Heart right ventricle (tissue), 16 donors: ENCODE measurements around the gene VPS13D. TPM values are rescaled to one million over a fixed set of nuclear protein-coding genes. Genes with fewer than 3 reads are reported as not detected.
"Not testable (repeated sequence)": the region's sequence is repeated elsewhere in the genome, so short reads cannot be mapped to it uniquely, and the experiment has no call there.

Experiments used
- ATAC-seq, 8 donors: fragments of 200-7000 bp; cut with Tn5 transposase; one replicate each; pipeline ENCODE4 v1.9.1; 2020; ENCODE audit warnings: mild to moderate bottlenecking in 8 of 8, moderate library complexity in 8 of 8, moderate number of reproducible peaks in 1 of 8
- DNase-seq, 2 donors: peaks; one replicate each; pipeline ENCODE4 v3.0.0-alpha.2; 2020
- H3K27ac ChIP-seq, 10 donors: fragments of 200-600 bp; sonication (generic) in 2 of 10; one replicate each; pipeline versions ENCODE4 v1.5.0 to v1.8.0; 2020 to 2022; ENCODE audit warnings: mild to moderate bottlenecking in 3 of 10
- H3K27me3 ChIP-seq, 7 donors: fragments of 200-600 bp; one replicate each; pipeline ENCODE4 v1.8.0; 2021 to 2022; ENCODE audit warnings: mild to moderate bottlenecking in 2 of 7
- H3K36me3 ChIP-seq, 9 donors: fragments of 200-600 bp; sonication (generic) in 1 of 9; one replicate each; pipeline versions ENCODE4 v1.5.0 to v1.8.0; 2020 to 2022; ENCODE audit warnings: mild to moderate bottlenecking in 2 of 9
- H3K4me1 ChIP-seq, 9 donors: fragments of 200-600 bp; sonication (generic) in 1 of 9; one replicate each; pipeline versions ENCODE4 v1.5.0 to v1.8.0; 2020 to 2022; ENCODE audit warnings: mild to moderate bottlenecking in 4 of 9
- H3K4me3 ChIP-seq, 10 donors: fragments of 200-600 bp; sonication (generic) in 2 of 10; one replicate each; pipeline versions ENCODE4 v1.5.0 to v1.8.0; 2020 to 2022; ENCODE audit warnings: mild to moderate bottlenecking in 7 of 10, moderate library complexity in 2 of 10
- H3K9me3 ChIP-seq, 11 donors: fragments of 200-600 bp in 10 of 11; sonication (generic) in 2 of 11; one replicate each; pipeline versions ENCODE4 v1.5.0 to v1.8.0; 2013 to 2022; ENCODE audit warnings: mild to moderate bottlenecking in 2 of 11, control low read depth in 1 of 11, moderate library complexity in 1 of 11
- CTCF ChIP-seq, 9 donors: fragments of 200-600 bp; sonication (generic) in 2 of 9; IDR thresholded peaks; one replicate each; pipeline versions ENCODE4 v1.5.0 to v1.8.0; 2021 to 2022; ENCODE audit warnings: antibody characterized with exemption in 9 of 9, mild to moderate bottlenecking in 5 of 9, moderate library complexity in 1 of 9
- WGBS, 2 donors: extraction: QIAGEN DNeasy Blood & Tissue Kit; methylation state at CpG; one replicate each; pipeline ENCODE4 v1.1.7; 2013; ENCODE audit warnings: inconsistent platforms in 1 of 2; 5-methylcytosine and 5-hydroxymethylcytosine counted together
- intact Hi-C, 10 donors: fragments of 100-400 bp; cut with DNase I; formaldehyde crosslinking; loops; one replicate each; pipeline versions ENCODE4 v1.11.1 to v1.14.2; 2022
- polyA plus RNA-seq, 2 donors: library from polyadenylated mRNA; stranded (reverse); fragments of 200-250 nt; gene quantifications; one replicate each; pipeline ENCODE4 v1.2.3, GENCODE V29; 2013
- total RNA-seq, 10 donors: library from RNA; stranded (reverse); fragmentation: NEBNext Ultra II Directional in 3 of 10; extraction: Animal tissue kit (Norgen Biotek cat#: 25700) in 3 of 10; gene quantifications; one replicate each; pipeline versions ENCODE4 v1.2.1 to v1.2.4, GENCODE V29; 2021 to 2023
- donor health status: Arrhythmogenic right ventricular cardiomyopathy.
- donor health status: ischemic (EF 13 %, LVEDD 7.1; RV severe dilation, severe dysfunction).
- donor health status: healthy with polysubstance abuse.
- donor health status: DM: no; HTN: yes; CAD: no.
- donor health status: DM: no; HTN: no; CAD: no.
- donor health status: ischemic (EF 25% LVEDD 6.9; RV normal size, moderate dysfunction).
- donor health status: ischemic (EF 25% LVEDD 5.7; RV mildly dilated, moderate dysfunction).
- donor health status: healthy.
- donor health status: DM: yes; HTN: yes; CAD: no.
- donor health status: Ischemic cardiomyopathy.
- donor health status: ischemic (EF 35%, LVEDD 5.7; RV mildly dilated, moderate dysfunction).
- donor health status: nonischemic (EF 11% LVEDD 7.7; RV severe dilation, severe dysfunction).
- donor health status: DM: yes; HTN: yes; CAD: no.
- donor health status: PGD.
- donor health status: ischemic (EF 29% LVEDD 5.4; RV normal size, mild dysfunction).
- donor health status: nonischemic (EF 23%, LVEDD 6.1; RV moderate dilation, normal function).

The VPS13D gene
- total and polyA plus RNA-seq, 12 donors, result 36.9 to 161 (median 83.3) TPM

GRCh38 chr1:12469990-12470389 lies 240.2 kb downstream of the VPS13D start:
- ATAC-seq (no peak), DNase-seq (no peak)
- H3K27me3 ChIP-seq, result no peaks in the 10 kb centered on the region
- no peaks in the 10 kb centered on the region for H3K9me3 ChIP-seq
- TF ChIP-seq CTCF (IDR thresholded peaks at IDR 0.05), result no peak
- 43 to 53% methylated on average over 4 of the region's 4 CpGs for WGBS, 2 donors
- no peak overlapping the region for H3K4me3 ChIP-seq
- H3K27ac ChIP-seq, result peak overlapping the region in 2 of 10 donors; percentile 24 to 28
- intact Hi-C loops, result loop anchor here in 4 of 10 donors (5.0 to 10.0 kb wide), 2 partner anchors 33 to 145 kb away; partner anchors contain the start of gene DHRS3 (in 3 of the 4)
- H3K36me3 ChIP-seq, result peaks cover 0 to 38% (median 0%) of the 10 kb centered on the region in 9 donors
- H3K4me1 ChIP-seq, result peaks cover 8 to 66% (median 55%) of the 10 kb centered on the region in 9 donors

GRCh38 chr1:12470916-12471315 lies 241.1 kb downstream of the VPS13D start:
- Histone ChIP-seq H3K36me3 (peaks cover 0 to 29% (median 0%) of the 10 kb centered on the region in 9 donors), H3K4me1 (peaks cover 13 to 69% (median 59%) of the 10 kb centered on the region in 9 donors), H3K27ac (peak overlapping the region in 1 of 10 donors; percentile 13)
- intact Hi-C loops, result loop anchor here in 4 of 10 donors (5.0 to 10.0 kb wide), 2 partner anchors 34 to 144 kb away; partner anchors contain the start of gene DHRS3 (in 3 of the 4)
- not testable (repeated sequence) for DNase-seq, H3K9me3 ChIP-seq, H3K27me3 ChIP-seq, ATAC-seq, H3K4me3 ChIP-seq
- 84 to 86% methylated on average over 3 of the region's 3 CpGs for WGBS, 2 donors

- H3K4me1 ChIP-seq, result peaks cover 16 to 83% (median 72%) of the 10 kb centered on the region in 9 donors
- TF ChIP-seq CTCF (IDR thresholded peaks at IDR 0.05), result no peak
- no peaks in the 10 kb centered on the region for H3K27me3 ChIP-seq
- H3K9me3 ChIP-seq, result no peaks in the 10 kb centered on the region
- H3K36me3 ChIP-seq, result peaks cover 0 to 18% (median 0%) of the 10 kb centered on the region in 9 donors
- DNase-seq (no peak), ATAC-seq (no peak)
- intact Hi-C loops, result loop anchor here in 4 of 10 donors (5.0 to 10.0 kb wide), 2 partner anchors 35 to 143 kb away; partner anchors contain the start of gene DHRS3 (in 3 of the 4)
- peak overlapping the region in 7 of 10 donors; percentile 50 to 91 (median 76) for H3K27ac ChIP-seq
- H3K4me3 ChIP-seq, result no peak overlapping the region
- 86 to 87% methylated on average over 2 of the region's 2 CpGs for WGBS, 2 donors
Measured at GRCh38 chr1:12472156-12472797, 242.4 kb downstream of the VPS13D start.

- no peaks in the 10 kb centered on the region for H3K27me3 ChIP-seq
- WGBS, 2 donors, result 43 to 64% methylated on average over 12 of the region's 12 CpGs
- peaks cover 0 to 14% (median 0%) of the 10 kb centered on the region in 9 donors for H3K36me3 ChIP-seq
- peak in 1 of 2 donors; percentile 29 for DNase-seq
- intact Hi-C loops, result loop anchor here in 4 of 10 donors (5.0 to 10.0 kb wide), 2 partner anchors 36 to 142 kb away; partner anchors contain the start of gene DHRS3 (in 3 of the 4)
- no peak for TF ChIP-seq CTCF (IDR thresholded peaks at IDR 0.05)
- H3K9me3 ChIP-seq, result no peaks in the 10 kb centered on the region
- peak overlapping the region; percentile 6 to 91 (median 74) for H3K27ac ChIP-seq
- ATAC-seq, result peak in 3 of 8 donors; percentile 9 to 34 (median 25)
- peaks cover 22 to 90% (median 79%) of the 10 kb centered on the region in 9 donors for H3K4me1 ChIP-seq
- no peak overlapping the region for H3K4me3 ChIP-seq
Measured at GRCh38 chr1:12472798-12473551, 243.1 kb downstream of the VPS13D start.
